HFFc6 (cell line): ENCODE results near the gene IMPACT. TPM values are rescaled to one million over a fixed set of nuclear protein-coding genes. Genes with fewer than 3 reads are reported as not detected.

ENCODE experiments used
- DNase-seq: peaks from one replicate; pipeline ENCODE4 v3.0.0-alpha.2; 2018
- H3K27ac Mint-ChIP-seq: 2 replicates; pipeline ENCODE4 v1.8.0; 2020; ENCODE audit warnings: mild to moderate bottlenecking, mixed read lengths
- H3K27me3 Mint-ChIP-seq: 2 replicates; pipeline ENCODE4 v1.8.0; 2021; ENCODE audit warnings: mild to moderate bottlenecking, moderate library complexity, mixed read lengths; ENCODE audit not compliant: insufficient read depth
- H3K36me3 Mint-ChIP-seq: 2 replicates; pipeline ENCODE4 v1.8.0; 2021; ENCODE audit warnings: low read depth, mixed read lengths
- H3K4me1 Mint-ChIP-seq: 2 replicates; pipeline ENCODE4 v1.8.0; 2020; ENCODE audit warnings: low read depth, mixed read lengths
- H3K4me3 Mint-ChIP-seq: 2 replicates; pipeline ENCODE4 v1.8.0; 2020; ENCODE audit warnings: mild to moderate bottlenecking, moderate library complexity, mixed read lengths
- H3K9me3 Mint-ChIP-seq: 2 replicates; pipeline ENCODE4 v1.8.0; 2020; ENCODE audit warnings: mild to moderate bottlenecking, mixed read lengths
- total RNA-seq, 6 experiments: library from RNA; stranded (reverse); fragmentation: NEBNext Ultra II Directional; extraction: Animal tissue kit (Norgen Biotek cat#: 25700); gene quantifications; 2 replicates in 1 of 6; 3 replicates in 5 of 6; pipeline ENCODE4 v1.2.3, GENCODE V29; 2021
- TF ChIP-seq, protein P1 (sequence below): fragments of 200-600 bp; sonication (generic); IDR thresholded peaks from 2 replicates; pipeline ENCODE4 v1.5.0; 2021; ENCODE audit warnings: antibody characterized with exemption, mild to moderate bottlenecking

The IMPACT gene
- total RNA-seq, 6 experiments from 2014 or later: 37.5 to 49.6 (median 45.6) TPM

DNA sequence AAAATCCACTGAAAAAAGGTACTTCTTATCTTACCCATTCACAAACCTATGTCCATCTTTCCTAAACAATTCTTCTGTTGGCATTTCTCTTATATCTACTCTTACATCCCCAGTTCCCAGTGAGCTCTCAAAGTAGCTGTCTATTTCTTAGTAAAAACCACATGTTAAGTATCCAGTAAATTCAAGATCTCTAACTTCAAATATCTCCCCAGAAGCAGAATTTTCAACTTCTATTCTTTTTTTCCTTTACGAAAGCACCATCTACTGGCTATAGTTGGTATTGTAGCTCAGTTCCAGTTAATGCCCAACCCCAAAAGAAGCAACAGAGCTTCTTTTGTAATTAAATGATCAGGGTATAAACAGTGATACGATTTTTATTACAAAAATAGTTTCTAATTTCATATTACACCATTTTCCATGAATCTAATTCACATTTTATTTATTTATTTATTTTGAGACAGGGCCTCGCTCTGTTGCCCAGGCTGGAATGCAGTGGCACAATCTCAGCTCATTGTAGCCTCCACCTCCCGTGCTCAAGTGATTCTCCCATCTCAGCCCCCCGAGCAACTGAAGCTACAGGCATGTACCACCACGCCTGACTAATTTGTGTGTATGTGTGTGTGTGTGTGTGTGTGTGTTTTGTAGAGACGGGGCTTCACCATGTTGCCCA, 62.5 kb downstream of the IMPACT start:
- H3K4me3 Mint-ChIP-seq: no peak overlapping the region
- H3K27ac Mint-ChIP-seq: no peak overlapping the region
- peaks cover 12% of the 10 kb centered on the region for H3K4me1 Mint-ChIP-seq
- H3K36me3 Mint-ChIP-seq: no peaks in the 10 kb centered on the region
- no peaks in the 10 kb centered on the region for H3K9me3 Mint-ChIP-seq
- TF ChIP-seq, protein P1, sequence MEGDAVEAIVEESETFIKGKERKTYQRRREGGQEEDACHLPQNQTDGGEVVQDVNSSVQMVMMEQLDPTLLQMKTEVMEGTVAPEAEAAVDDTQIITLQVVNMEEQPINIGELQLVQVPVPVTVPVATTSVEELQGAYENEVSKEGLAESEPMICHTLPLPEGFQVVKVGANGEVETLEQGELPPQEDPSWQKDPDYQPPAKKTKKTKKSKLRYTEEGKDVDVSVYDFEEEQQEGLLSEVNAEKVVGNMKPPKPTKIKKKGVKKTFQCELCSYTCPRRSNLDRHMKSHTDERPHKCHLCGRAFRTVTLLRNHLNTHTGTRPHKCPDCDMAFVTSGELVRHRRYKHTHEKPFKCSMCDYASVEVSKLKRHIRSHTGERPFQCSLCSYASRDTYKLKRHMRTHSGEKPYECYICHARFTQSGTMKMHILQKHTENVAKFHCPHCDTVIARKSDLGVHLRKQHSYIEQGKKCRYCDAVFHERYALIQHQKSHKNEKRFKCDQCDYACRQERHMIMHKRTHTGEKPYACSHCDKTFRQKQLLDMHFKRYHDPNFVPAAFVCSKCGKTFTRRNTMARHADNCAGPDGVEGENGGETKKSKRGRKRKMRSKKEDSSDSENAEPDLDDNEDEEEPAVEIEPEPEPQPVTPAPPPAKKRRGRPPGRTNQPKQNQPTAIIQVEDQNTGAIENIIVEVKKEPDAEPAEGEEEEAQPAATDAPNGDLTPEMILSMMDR: peak; percentile 88
- DNase-seq: peak; percentile 27
- H3K27me3 Mint-ChIP-seq: peaks cover 11% of the 10 kb centered on the region

DNA sequence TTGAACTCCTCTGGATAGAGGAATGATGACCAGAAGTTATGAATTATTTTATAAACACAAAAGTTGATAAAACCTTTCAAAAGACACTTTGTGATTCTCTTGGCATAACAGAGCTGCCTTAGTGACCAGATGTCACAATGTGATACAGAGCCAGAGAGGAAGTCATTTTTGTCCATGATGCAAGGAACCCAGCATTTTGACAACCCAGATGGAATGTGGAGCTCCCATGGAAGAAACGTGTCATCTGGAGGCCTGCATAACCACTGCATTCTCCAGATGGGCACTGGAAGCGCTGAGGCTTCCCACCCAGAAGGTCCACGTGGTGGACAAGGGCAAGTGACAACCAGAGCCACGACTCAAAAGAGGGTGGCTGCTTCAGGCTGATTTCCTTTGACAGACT, 64.1 kb downstream of the IMPACT start:
- H3K4me3 Mint-ChIP-seq: no peak overlapping the region
- TF ChIP-seq, protein P1: no peak
- no peaks in the 10 kb centered on the region for H3K36me3 Mint-ChIP-seq
- peaks cover 12% of the 10 kb centered on the region for H3K4me1 Mint-ChIP-seq
- no peaks in the 10 kb centered on the region for H3K9me3 Mint-ChIP-seq
- DNase-seq: peak; percentile 13
- H3K27me3 Mint-ChIP-seq: peaks cover 3% of the 10 kb centered on the region; the same call in 1 of the 2 replicates
- H3K27ac Mint-ChIP-seq: no peak overlapping the region

DNA sequence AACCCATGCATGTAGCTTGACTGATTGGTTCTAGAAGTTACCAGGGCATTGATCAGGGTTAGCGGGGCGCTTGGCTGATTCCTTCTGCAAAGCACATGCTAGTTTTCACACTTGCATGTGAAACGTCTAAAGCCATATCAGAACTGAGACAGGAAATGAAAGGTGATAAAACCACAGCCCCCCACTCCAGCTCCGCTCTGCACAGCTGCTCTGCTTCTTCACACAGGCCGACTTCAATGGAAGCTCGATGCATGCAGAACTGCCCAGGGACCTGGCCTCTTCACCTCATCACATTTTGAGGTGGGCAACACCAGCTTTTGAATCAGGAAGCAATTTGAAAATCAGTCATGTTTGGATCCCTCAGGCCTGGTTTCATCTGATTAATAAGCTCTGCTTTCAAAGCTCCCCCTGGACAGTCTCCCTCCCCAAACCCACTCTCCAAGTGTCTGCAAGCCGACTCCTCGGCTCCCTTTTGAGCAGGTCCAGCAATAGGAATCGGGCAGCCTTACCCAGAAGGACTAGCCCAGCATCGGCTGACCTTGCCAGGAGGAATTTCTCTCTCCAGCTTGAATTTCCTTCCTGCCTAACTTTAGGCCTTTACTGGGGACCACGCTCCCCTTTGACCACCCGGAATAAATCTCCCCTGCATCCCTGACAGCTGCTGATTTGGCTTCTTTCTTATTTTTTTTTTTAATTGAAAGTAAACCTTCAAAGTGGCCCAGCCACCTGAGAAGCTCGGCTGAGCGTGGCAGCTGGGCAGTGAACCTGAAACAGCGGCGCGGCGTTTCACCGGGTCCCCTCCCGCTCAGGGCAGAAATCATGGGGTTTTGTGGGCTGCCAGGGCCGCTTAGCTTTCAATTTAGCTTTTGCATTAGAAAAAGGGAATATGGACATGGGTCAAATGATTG, 65.7 kb downstream of the IMPACT start:
- Mint-ChIP-seq H3K36me3 (no peaks in the 10 kb centered on the region), H3K4me3 (no peak overlapping the region), H3K27me3 (no peaks in the 10 kb centered on the region; the same call in 1 of the 2 replicates), H3K4me1 (peaks cover 22% of the 10 kb centered on the region), H3K9me3 (no peaks in the 10 kb centered on the region), H3K27ac (no peak overlapping the region)
- DNase-seq: no peak
- TF ChIP-seq, protein P1: no peak

DNA sequence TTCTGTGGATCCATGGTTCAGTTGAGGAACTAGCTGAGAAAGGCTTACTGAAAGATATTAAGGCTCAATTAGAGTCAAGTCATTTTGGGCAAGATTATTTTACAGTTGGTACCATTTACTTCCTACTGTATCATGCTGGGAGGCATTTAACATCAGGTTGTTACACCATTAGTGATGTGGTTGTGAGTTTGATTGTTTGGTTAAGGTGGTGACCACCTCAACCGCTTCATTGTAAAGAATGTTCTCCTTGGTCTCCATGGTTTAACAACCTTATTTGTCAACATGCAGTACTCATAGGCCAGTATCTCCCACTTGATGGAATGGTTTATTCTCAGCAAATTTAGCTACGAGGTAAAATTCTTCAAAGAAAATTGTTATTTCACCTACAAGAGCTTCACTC, 68.1 kb downstream of the IMPACT start:
- Mint-ChIP-seq H3K27ac (no peak overlapping the region), H3K4me3 (no peak overlapping the region), H3K9me3 (no peaks in the 10 kb centered on the region), H3K27me3 (no peaks in the 10 kb centered on the region; the same call in 1 of the 2 replicates), H3K36me3 (no peaks in the 10 kb centered on the region), H3K4me1 (peaks cover 29% of the 10 kb centered on the region)
- DNase-seq: no peak
- TF ChIP-seq, protein P1: no peak

DNA sequence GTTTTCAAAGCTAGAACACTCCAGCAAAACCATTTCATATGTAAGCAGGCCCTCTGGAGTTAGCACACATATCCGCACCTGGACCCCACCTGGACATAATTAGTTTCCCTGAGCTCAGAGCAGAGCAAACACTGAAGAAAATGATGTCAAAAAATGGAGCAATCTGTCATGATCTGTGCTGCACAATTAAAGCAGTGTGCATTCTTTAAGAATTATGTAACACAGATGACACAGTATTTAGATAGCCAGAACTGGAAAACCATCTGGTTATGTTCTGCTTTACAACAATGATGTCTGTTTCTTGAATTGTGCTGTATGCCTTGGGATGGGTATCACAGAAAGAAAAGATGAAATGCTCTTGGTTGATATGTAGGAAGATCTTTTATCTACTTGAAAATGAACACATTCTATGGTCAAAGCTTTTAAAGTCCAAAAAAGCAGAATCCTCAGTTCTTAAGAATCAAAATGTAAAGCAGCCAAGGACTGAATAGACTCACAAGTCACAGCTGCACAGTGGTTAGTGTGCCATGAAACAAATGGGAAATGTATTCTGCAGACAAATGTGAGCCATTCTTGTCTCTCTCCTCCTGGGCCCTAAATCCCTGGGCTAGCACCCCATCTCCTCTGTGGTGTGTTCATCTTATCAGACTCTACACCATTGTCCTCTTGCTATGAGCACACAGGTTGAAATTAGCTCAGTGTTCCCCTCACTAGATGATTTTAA, 70.7 kb downstream of the IMPACT start:
- Mint-ChIP-seq H3K4me3 (peak overlapping the region; percentile 14; the same call in 1 of the 2 replicates), H3K27me3 (no peaks in the 10 kb centered on the region; the same call in none of the 2 replicates), H3K4me1 (peaks cover 39% of the 10 kb centered on the region), H3K36me3 (no peaks in the 10 kb centered on the region), H3K27ac (0 out of 2 replicates have a peak overlapping the region, but pooled peaks have one; percentile 13), H3K9me3 (no peaks in the 10 kb centered on the region)
- peak; percentile 53 for DNase-seq
- TF ChIP-seq, protein P1: no peak
